ENCODE measurements around the gene C3orf52. TPM values are rescaled to one million over a fixed set of nuclear protein-coding genes. Genes with fewer than 3 reads are reported as not detected.

The C3orf52 gene
- total RNA-seq, 2 experiments from 2014 or later = 3.3 to 4.4 TPM

- peaks cover 7% of the 10 kb centered on the region for H3K4me1 Mint-ChIP-seq (ENCODE audit: low read depth)
- H3K27me3 Mint-ChIP-seq = no peaks in the 10 kb centered on the region
- POLR2A ChIA-PET = interaction anchor here (0.6 kb wide), 1 partner anchor 22 kb away, joined by 4 read pairs; no protein-coding TSS in a partner anchor
- H3K9me3 Mint-ChIP-seq = no peaks in the 10 kb centered on the region
- peak; percentile 71 for DNase-seq
- intact Hi-C loops (cut with micrococcal nuclease) = loop anchor here (1.0 to 5.0 kb wide), 5 partner anchors 17 to 420 kb away; no protein-coding TSS in a partner anchor
- H3K4me3 Mint-ChIP-seq = no peak overlapping the region
- CTCF ChIA-PET = interaction anchor here (0.6 to 3.5 kb wide), 60 partner anchors 9 to 458 kb away, joined by 3 to 42 read pairs (median 5); partner anchors contain the start of genes CD200, GCSAM and SLC9C1
- no peaks in the 10 kb centered on the region for H3K36me3 Mint-ChIP-seq
- no peak overlapping the region for H3K27ac Mint-ChIP-seq
Observed at GRCh38 chr3:112111785-112112402, 25.7 kb downstream of the C3orf52 start.

- H3K36me3 Mint-ChIP-seq = no peaks in the 10 kb centered on the region
- intact Hi-C loops (cut with micrococcal nuclease) = loop anchor here (5.0 kb wide), 2 partner anchors 188 to 418 kb away; no protein-coding TSS in a partner anchor
- POLR2A ChIA-PET = no interaction called here
Observed at GRCh38 chr3:112114576-112115160, 28.5 kb downstream of the C3orf52 start.

GRCh38 chr3:112115161-112115739 is 29.1 kb downstream of the C3orf52 start:
- Mint-ChIP-seq H3K4me3 (no peak overlapping the region), H3K4me1 (ENCODE audit: low read depth) (peaks cover 24% of the 10 kb centered on the region), H3K9me3 (no peaks in the 10 kb centered on the region), H3K27me3 (no peaks in the 10 kb centered on the region), H3K36me3 (no peaks in the 10 kb centered on the region), H3K27ac (no peak overlapping the region)
- POLR2A ChIA-PET = no interaction called here
- intact Hi-C loops (cut with micrococcal nuclease) = no loop called here
- CTCF ChIA-PET = interaction anchor here (1.5 kb wide), 1 partner anchor 22 kb away, joined by 8 read pairs; no protein-coding TSS in a partner anchor
- peak; percentile 44 for DNase-seq

More at GRCh38 chr3:112114576-112115160, 28.5 kb downstream of the C3orf52 start:
- H3K27me3 Mint-ChIP-seq = no peaks in the 10 kb centered on the region
- H3K4me3 Mint-ChIP-seq = no peak overlapping the region
- CTCF ChIA-PET = interaction anchor here (1.5 kb wide), 2 partner anchors 23 to 179 kb away, joined by 4 to 8 read pairs; partner anchors contain the start of gene SLC9C1
- peaks cover 19% of the 10 kb centered on the region for H3K4me1 Mint-ChIP-seq (ENCODE audit: low read depth)
- DNase-seq = no peak
- H3K27ac Mint-ChIP-seq = no peak overlapping the region
- no peaks in the 10 kb centered on the region for H3K9me3 Mint-ChIP-seq

- no peak for DNase-seq
- Mint-ChIP-seq H3K9me3 (no peaks in the 10 kb centered on the region), H3K36me3 (no peaks in the 10 kb centered on the region), H3K27me3 (no peaks in the 10 kb centered on the region), H3K4me3 (no peak overlapping the region), H3K4me1 (ENCODE audit: low read depth) (peaks cover 28% of the 10 kb centered on the region), H3K27ac (no peak overlapping the region)
- ChIA-PET CTCF (interaction anchor here (1.1 kb wide), 1 partner anchor 415 kb away, joined by 3 read pairs; no protein-coding TSS in a partner anchor), POLR2A (no interaction called here)
- intact Hi-C loops (cut with micrococcal nuclease) = no loop called here
Observed at GRCh38 chr3:112115806-112116383, 29.7 kb downstream of the C3orf52 start.

- POLR2A ChIA-PET = no interaction called here
- CTCF ChIA-PET = interaction anchor here (1.0 to 1.1 kb wide), 2 partner anchors 176 to 414 kb away, joined by 3 to 4 read pairs; no protein-coding TSS in a partner anchor
- Mint-ChIP-seq H3K4me1 (ENCODE audit: low read depth) (peaks cover 30% of the 10 kb centered on the region), H3K27me3 (no peaks in the 10 kb centered on the region), H3K36me3 (no peaks in the 10 kb centered on the region), H3K9me3 (no peaks in the 10 kb centered on the region), H3K27ac (no peak overlapping the region), H3K4me3 (no peak overlapping the region)
- intact Hi-C loops (cut with micrococcal nuclease) = no loop called here
- DNase-seq = no peak
Observed at GRCh38 chr3:112116748-112117186, 30.6 kb downstream of the C3orf52 start.

- H3K4me1 Mint-ChIP-seq (ENCODE audit: low read depth) = peaks cover 30% of the 10 kb centered on the region
- H3K9me3 Mint-ChIP-seq = no peaks in the 10 kb centered on the region
- H3K4me3 Mint-ChIP-seq = no peak overlapping the region
- DNase-seq = no peak
- peaks cover 2% of the 10 kb centered on the region for H3K36me3 Mint-ChIP-seq
- ChIA-PET CTCF (interaction anchor here (1.0 to 1.1 kb wide), 4 partner anchors 175 to 416 kb away, joined by 3 to 4 read pairs (median 3); no protein-coding TSS in a partner anchor), POLR2A (no interaction called here)
- H3K27me3 Mint-ChIP-seq = no peaks in the 10 kb centered on the region
- intact Hi-C loops (cut with micrococcal nuclease) = no loop called here
- no peak overlapping the region for H3K27ac Mint-ChIP-seq
Observed at GRCh38 chr3:112117415-112117814, 31.2 kb downstream of the C3orf52 start.

GRCh38 chr3:112117841-112118571 is 31.8 kb downstream of the C3orf52 start:
- H3K9me3 Mint-ChIP-seq = no peaks in the 10 kb centered on the region
- intact Hi-C loops (cut with micrococcal nuclease) = no loop called here
- H3K36me3 Mint-ChIP-seq = peaks cover 5% of the 10 kb centered on the region
- H3K4me3 Mint-ChIP-seq = no peak overlapping the region
- peaks cover 34% of the 10 kb centered on the region for H3K4me1 Mint-ChIP-seq (ENCODE audit: low read depth)
- H3K27me3 Mint-ChIP-seq = no peaks in the 10 kb centered on the region
- CTCF ChIA-PET = interaction anchor here (1.0 to 1.1 kb wide), 3 partner anchors 175 to 415 kb away, joined by 3 to 4 read pairs (median 3); no protein-coding TSS in a partner anchor
- no peak for DNase-seq
- no peak overlapping the region for H3K27ac Mint-ChIP-seq
- POLR2A ChIA-PET = no interaction called here

- POLR2A ChIA-PET = no interaction called here
- Mint-ChIP-seq H3K27me3 (no peaks in the 10 kb centered on the region), H3K36me3 (peaks cover 12% of the 10 kb centered on the region), H3K4me3 (no peak overlapping the region), H3K27ac (no peak overlapping the region), H3K9me3 (no peaks in the 10 kb centered on the region), H3K4me1 (ENCODE audit: low read depth) (peaks cover 38% of the 10 kb centered on the region)
- CTCF ChIA-PET = interaction anchor here (3.0 kb wide), 1 partner anchor 9 kb away, joined by 13 read pairs; no protein-coding TSS in a partner anchor
- no peak for DNase-seq
- intact Hi-C loops (cut with micrococcal nuclease) = no loop called here
Observed at GRCh38 chr3:112119962-112120836, 34.0 kb downstream of the C3orf52 start.

- no peak for DNase-seq
- Mint-ChIP-seq H3K9me3 (no peaks in the 10 kb centered on the region), H3K4me3 (no peak overlapping the region), H3K27me3 (no peaks in the 10 kb centered on the region), H3K36me3 (peaks cover 24% of the 10 kb centered on the region), H3K4me1 (ENCODE audit: low read depth) (peaks cover 49% of the 10 kb centered on the region), H3K27ac (no peak overlapping the region)
- intact Hi-C loops (cut with micrococcal nuclease) = no loop called here
- CTCF ChIA-PET = interaction anchor here (3.0 kb wide), 1 partner anchor 10 kb away, joined by 13 read pairs; no protein-coding TSS in a partner anchor
- POLR2A ChIA-PET = no interaction called here
Observed at GRCh38 chr3:112121577-112122547, 35.7 kb downstream of the C3orf52 start.

GRCh38 chr3:112122870-112123269 is 36.7 kb downstream of the C3orf52 start:
- H3K27ac Mint-ChIP-seq = no peak overlapping the region
- POLR2A ChIA-PET = interaction anchor here (0.7 kb wide), 1 partner anchor 21 kb away, joined by 3 read pairs; no protein-coding TSS in a partner anchor
- H3K27me3 Mint-ChIP-seq = no peaks in the 10 kb centered on the region
- peaks cover 24% of the 10 kb centered on the region for H3K36me3 Mint-ChIP-seq
- no peaks in the 10 kb centered on the region for H3K9me3 Mint-ChIP-seq
- intact Hi-C loops (cut with micrococcal nuclease) = no loop called here
- H3K4me3 Mint-ChIP-seq = no peak overlapping the region
- DNase-seq = no peak
- CTCF ChIA-PET = interaction anchor here (1.2 kb wide), 1 partner anchor 13 kb away, joined by 3 read pairs; no protein-coding TSS in a partner anchor
- peaks cover 59% of the 10 kb centered on the region for H3K4me1 Mint-ChIP-seq (ENCODE audit: low read depth)

All from activated CD4-positive, alpha-beta memory T cell treated with anti-CD3 and anti-CD28 coated beads for 36 hours (primary cell).